ENCODE results near the gene ACACB. TPM values are rescaled to one million over a fixed set of nuclear protein-coding genes. Genes with fewer than 3 reads are reported as not detected.

The ACACB gene
- total RNA-seq: 167 TPM
- long read RNA-seq, partial matches to known transcripts: 30 of 42 reads
- long read RNA-seq, other reads (novel, unspliced or antisense): 9 of 42 reads

DNA sequence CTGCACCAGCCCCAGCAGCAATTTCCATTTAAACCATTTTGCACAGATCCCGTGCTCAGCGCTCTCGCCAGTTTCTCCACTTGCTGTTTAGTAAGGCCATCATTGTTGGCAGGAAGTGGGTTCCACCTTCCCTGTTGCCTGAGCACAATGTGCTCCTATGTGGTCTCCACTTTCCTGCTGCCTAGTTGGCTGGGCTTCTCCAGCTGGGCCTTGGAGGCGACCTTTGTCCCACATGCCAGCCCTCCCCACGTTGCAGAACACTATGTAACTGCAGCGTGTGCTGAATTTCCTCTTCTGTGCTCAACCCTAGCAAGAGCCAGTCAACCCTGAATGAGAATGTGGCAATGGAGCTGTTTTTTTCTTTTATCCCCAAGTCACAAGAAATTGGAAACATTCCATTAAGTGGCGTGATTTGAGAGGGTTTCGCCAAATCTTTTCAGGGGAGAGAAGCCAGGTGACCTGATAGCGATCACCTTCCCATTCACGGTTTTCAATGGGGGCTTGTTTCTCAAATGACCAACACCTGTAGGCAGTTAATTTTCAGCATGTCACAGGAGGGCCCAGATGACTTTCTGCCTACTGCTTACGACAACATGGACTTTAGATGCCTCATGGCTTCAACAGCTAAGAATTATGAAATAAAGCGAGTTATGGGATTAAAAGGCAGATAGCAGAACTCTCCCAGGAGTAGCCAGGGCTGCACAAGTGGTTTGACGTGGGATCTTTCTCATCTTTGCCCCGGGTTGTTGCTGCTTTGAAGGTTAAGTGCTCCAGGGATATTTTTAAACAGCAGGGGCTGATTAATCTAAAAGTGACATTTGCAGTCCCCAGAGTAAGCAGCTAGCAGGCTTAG is at the start of gene ACACB:
TSS of gene ACACB (plus strand) at position 830 of the 853 bp plus-strand sequence. CDS start 22,819 bp downstream, outside the sequence.
- intact Hi-C loops (cut with DNase I): no loop called here
- DNase-seq (peak; percentile 86), ATAC-seq (ENCODE audit: poor library complexity) (peak; percentile 76)

DNA sequence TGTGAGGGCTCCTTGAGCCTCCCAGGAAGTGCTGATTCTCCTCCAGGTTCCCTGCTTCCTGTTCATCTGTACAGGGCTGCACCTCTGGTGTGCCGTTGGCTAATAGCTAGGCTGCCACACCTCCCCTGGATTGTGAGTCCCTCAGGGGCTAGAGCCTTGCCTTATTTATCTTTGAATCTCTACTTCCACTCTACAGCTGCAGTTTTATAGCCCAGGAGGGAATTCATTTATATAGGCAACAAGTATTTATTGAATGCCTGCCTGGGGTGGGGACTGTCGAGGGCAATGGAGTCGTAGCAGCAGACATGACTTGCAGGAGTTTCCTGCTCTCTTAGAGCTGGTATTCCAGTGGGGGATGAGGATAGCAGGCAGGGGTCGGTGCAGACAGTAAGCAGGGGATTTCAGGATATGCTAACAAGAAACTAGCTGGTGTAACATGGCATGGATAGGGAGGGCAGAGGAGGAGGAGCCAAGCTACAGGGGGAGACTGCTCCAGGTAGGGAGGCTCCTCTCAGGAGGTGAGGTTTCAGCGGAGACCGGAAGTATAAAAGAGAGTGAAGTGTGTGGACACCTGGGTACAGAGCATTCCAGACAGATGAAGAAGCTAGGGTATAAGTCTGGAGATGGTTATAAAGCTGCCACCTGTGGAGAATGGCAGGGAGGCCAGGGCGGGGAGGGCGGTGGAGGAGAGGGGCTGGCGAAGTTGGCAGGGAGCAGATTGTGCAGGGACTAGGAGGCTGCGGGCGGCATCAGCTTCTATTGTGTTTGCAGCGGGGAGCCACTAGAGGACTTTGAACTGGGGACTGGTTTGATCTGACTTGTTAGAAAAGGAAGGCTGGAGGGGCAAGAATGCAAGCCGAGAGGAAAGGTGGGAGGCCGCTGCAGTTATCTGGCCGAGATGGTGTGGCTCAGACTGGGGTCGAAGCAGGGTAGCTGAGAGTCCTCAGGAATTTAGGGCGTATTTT is 46.8 kb upstream of the ACACB start:
- intact Hi-C loops (cut with DNase I): no loop called here
- DNase-seq: no peak
- ATAC-seq (ENCODE audit: poor library complexity): peak; percentile 29

DNA sequence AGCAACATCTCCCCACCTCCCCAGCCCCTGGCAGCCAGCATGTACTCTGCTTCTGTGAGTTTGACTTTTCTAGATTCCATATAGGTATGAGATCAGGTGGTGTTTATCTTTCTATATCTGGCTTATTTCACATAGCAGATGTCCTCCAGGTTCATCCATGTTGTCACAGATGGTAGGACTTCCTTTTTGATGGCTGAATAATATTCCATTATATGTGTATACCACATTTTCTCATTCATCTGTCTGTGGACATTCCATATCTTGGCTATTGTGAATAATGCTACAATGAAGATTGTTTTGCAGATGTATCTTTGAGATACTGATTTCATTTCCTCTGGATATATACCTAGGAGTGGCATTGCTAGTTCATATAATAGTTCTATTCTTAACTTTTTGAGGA is 41.5 kb upstream of the ACACB start:
- intact Hi-C loops (cut with DNase I): no loop called here
- DNase-seq (no peak), ATAC-seq (ENCODE audit: poor library complexity) (no peak)

DNA sequence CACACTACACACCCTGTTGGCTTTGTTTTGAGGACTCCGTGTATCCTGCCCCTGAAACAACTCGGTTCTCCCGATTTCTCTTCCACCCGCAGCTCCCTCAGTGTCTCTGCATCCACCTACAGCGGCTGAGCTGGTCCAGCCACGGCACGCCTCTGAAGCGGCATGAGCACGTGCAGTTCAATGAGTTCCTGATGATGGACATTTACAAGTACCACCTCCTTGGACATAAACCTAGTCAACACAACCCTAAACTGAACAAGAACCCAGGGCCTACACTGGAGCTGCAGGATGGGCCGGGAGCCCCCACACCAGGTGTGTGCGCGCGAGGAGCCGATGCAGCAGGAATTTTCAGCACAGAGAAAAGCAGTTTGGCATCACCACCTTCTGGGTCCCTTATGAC is 33.6 kb upstream of the ACACB start:
- DNase-seq: no peak
- no peak for ATAC-seq (ENCODE audit: poor library complexity)
- intact Hi-C loops (cut with DNase I): loop anchor here (10.0 kb wide), 1 partner anchor 438 kb away; no protein-coding TSS in a partner anchor

DNA sequence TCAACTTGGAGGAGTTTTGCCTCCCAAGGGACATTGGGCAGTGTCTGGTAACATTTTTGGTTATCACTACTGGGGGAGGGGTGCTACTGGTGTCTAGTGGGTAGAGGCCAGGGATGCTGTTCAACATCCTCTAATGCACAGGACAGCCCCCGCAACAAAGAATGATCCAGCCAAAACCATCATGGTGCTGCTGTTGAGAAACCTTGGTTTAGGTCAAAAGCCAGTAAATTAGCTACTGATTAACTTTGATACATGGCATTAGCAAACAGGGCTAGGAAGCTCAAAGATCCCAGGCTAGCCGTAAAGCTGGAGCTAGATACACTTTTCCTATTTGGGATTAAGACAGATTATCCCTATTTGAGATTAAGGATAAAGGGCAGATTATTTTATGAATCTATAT is 32.0 kb upstream of the ACACB start:
- ATAC-seq (ENCODE audit: poor library complexity) (no peak), DNase-seq (no peak)
- intact Hi-C loops (cut with DNase I): loop anchor here (10.0 kb wide), 1 partner anchor 440 kb away; no protein-coding TSS in a partner anchor

DNA sequence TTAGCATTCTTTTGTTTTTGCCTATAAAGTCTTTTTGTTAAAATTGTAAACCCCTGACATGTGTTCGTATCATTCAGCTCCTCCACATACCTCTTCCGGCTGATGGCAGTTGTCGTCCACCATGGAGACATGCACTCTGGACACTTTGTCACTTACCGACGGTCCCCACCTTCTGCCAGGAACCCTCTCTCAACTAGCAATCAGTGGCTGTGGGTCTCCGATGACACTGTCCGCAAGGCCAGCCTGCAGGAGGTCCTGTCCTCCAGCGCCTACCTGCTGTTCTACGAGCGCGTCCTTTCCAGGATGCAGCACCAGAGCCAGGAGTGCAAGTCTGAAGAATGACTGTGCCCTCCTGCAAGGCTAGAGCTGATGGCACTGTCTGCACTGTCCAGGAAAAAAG is 30.8 kb upstream of the ACACB start:
- ATAC-seq (ENCODE audit: poor library complexity) (no peak), DNase-seq (no peak)
- intact Hi-C loops (cut with DNase I): loop anchor here (10.0 kb wide), 1 partner anchor 441 kb away; no protein-coding TSS in a partner anchor

DNA sequence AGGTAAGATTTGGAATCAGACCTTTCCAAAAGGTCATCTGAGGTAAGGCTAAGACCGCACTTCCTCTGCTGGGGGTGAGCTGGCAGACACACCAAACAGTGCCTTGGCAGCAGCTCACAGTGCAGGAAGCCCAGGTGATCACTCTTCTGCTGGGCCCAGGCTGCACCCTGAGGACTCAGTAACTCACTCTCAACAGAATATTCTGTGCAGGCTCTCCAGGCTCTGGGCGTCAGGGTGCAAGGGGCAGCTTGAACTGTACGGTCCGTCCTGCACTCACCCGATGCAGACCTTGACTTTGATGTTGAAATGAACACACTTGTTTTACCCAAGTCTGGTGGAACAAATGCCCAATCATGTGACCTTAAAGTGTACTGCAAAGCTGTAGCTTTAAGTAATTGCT is 29.1 kb upstream of the ACACB start:
- ATAC-seq (ENCODE audit: poor library complexity) (peak; percentile 66), DNase-seq (no peak)
- intact Hi-C loops (cut with DNase I): loop anchor here (10.0 kb wide), 1 partner anchor 442 kb away; no protein-coding TSS in a partner anchor

DNA sequence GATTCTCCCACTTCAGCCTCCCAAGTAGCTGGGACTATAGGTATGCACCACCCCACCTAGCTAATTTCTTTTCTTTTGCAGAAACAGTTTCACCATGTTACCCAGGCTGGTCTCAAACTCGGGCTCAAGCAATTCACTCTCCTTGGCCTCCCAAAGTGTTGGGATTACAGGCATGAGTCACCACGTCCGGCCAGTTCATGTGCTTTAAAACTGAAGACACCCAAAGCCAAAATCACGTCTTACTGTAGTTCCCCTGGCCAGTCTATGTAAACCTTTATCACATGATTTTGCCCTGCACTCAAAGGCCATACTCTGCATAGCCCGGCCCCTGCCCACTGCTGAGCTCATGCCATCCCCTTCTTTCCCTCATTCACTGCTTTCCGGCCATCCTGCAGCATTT is 27.6 kb upstream of the ACACB start:
- ATAC-seq (ENCODE audit: poor library complexity): no peak
- intact Hi-C loops (cut with DNase I): loop anchor here (10.0 kb wide), 1 partner anchor 444 kb away; no protein-coding TSS in a partner anchor

DNA sequence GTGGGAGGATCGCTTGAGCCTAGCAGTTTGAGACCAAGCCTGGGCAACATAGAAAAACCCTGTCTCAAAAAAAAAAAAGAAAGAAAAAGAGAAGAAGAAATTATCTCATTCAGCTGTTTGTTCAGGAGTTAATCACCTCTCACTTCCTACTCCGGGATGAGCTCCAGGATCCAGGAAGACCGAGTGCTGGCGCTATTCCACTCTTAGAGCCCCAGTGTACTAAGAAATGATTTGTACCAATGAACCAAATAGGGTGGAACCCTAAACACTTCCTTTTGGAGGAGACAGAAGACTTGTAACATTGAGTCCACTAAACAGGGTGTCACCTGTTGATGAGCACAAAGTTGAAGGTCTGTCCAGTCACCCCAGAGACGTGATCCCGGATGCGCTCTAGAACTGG is 26.7 kb upstream of the ACACB start:
- intact Hi-C loops (cut with DNase I): loop anchor here (5.0 to 10.0 kb wide), 3 partner anchors 205 to 527 kb away; partner anchors contain the start of genes DAO, ISCU and SART3
- ATAC-seq (ENCODE audit: poor library complexity): no peak
- DNase-seq: no peak

More for the DNA sequence above, 27.6 kb upstream of the ACACB start:
- DNase-seq: no peak

DNA sequence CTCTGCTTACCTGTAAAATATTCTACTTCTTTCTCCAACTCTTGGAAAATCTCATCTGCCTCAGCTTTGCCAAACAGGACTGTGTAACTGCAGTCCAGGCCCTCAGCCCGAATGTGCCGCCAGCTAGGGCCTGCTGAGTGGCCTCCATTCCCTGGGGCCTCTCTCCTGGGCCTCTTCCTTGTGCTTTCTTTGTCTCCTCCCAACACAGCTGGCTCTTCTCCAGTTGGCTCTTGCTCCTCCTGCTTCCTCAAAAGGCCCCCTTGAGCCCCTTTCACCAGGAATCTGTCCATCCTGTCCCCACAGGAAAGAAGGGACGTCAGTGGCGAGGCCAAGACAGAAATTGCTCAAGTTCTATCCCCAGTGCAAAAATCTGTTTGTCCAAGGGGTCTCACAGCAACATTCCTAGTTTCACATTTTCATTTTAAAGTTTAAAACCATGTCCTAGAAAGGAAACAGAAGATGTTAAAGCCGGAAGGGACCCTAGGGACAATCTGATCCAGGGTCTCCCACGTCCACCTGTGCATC is 23.8 kb upstream of the ACACB start:
- ATAC-seq (ENCODE audit: poor library complexity) (no peak), DNase-seq (no peak)
- intact Hi-C loops (cut with DNase I): loop anchor here (5.0 to 10.0 kb wide), 2 partner anchors 208 to 530 kb away; partner anchors contain the start of genes DAO, ISCU and SART3

DNA sequence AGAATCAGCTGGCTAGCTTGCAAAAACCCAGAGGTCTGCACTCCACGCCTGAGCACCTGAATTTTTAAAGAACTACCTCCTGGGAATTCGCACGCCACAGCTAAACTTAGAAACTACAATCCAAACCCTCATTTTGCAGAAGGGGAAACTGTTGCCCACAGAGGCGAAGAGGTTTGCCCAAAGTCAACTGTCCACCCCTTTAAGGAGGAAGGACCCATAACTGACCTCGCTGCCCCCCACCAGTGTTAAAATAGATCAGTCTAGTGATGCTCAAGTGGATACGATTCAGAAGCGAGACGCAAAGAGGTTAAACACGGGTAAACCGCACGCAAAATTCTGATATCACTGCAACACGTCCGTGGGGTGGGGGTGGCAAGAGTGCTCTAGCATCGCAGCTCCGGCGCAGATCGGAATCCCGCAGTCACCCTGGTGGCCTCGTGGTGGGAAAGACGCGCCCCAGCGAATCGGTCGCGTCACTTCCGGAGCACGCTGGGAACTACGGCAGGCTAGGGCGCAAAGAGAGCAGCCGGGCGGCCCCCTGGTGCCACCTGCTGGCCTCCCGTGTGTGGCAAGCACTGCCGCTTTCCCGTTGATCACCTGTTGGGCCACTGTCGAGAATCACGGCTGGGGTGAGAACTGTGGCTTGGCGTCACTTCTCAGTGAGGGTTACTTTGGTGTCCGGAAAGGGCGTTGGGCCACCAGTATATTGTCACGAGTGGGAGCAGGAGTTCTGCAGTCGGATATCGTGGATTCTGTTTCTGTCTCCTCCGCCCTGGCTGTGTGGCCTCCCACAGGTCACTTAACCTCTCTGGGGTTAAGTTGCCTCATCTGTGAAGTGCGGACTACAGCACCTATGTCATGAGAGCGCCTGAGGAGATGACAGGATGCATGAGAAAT is 23.1 kb upstream of the ACACB start, which contains the start of gene ALKBH2:
TSS of gene ALKBH2 (minus strand) at position 451 of the 897 bp plus-strand sequence. CDS start 686 bp downstream, outside the sequence.
- DNase-seq (peak; percentile 97), ATAC-seq (ENCODE audit: poor library complexity) (peak; percentile 84)
- intact Hi-C loops (cut with DNase I): loop anchor here (5.0 to 10.0 kb wide), 2 partner anchors 208 to 531 kb away; partner anchors contain the start of genes DAO, ISCU and SART3

DNA sequence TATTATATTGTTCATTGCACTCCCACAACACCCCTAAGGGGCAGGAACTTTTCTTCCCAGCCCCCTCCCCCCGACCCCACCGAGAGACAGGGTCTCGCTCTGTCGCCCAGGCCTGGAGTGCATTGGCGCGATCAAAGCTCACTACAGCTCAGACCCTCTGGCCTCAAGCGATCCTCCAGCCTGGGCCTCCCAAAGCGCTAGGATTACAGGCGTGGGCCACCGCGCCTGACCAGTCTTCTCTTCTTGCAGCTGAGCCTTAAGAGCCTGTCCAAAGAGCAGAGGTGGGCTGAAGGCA is 19.3 kb upstream of the ACACB start:
- DNase-seq (no peak), ATAC-seq (ENCODE audit: poor library complexity) (no peak)
- intact Hi-C loops (cut with DNase I): loop anchor here (10.0 kb wide), 1 partner anchor 212 kb away; the partner anchor contains the start of gene DAO

DNA sequence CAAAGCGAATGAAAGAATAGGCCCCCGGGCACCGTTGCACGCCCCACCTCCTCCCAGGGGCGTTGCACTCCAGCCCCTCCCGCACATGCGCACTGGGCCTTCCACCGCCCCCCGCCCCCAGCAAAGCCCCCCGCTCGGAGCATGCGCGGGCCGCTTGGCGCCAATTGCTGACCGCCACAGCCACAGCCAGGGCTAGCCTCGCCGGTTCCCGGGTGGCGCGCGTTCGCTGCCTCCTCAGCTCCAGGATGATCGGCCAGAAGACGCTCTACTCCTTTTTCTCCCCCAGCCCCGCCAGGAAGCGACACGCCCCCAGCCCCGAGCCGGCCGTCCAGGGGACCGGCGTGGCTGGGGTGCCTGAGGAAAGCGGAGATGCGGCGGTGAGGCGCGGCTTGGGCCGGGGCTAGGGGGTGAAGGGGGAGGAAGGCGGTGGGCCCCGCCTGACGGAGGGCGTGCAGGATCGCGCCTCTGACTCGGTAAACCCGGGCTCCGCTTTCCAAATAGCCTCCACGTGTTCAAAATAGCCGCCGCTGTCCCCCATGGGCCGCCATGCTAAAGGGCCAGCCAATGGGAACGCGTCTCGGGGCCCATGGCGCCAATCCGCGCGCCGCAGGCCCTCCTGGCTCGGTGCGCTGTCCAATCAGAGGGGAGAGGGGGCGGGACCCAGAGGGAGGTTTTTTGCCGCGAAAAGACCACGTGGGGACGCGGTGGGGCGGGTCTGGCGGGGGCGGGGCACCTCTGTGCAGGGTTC is 18.8 kb upstream of the ACACB start, which contains the start of gene UNG:
TSS of gene UNG (plus strand) at position 163 of the 748 bp plus-strand sequence. CDS start at position 246, 83 bp downstream.
- ATAC-seq (ENCODE audit: poor library complexity): peak; percentile 96
- DNase-seq: peak; percentile 98
- intact Hi-C loops (cut with DNase I): loop anchor here (10.0 kb wide), 1 partner anchor 213 kb away; the partner anchor contains the start of gene DAO

DNA sequence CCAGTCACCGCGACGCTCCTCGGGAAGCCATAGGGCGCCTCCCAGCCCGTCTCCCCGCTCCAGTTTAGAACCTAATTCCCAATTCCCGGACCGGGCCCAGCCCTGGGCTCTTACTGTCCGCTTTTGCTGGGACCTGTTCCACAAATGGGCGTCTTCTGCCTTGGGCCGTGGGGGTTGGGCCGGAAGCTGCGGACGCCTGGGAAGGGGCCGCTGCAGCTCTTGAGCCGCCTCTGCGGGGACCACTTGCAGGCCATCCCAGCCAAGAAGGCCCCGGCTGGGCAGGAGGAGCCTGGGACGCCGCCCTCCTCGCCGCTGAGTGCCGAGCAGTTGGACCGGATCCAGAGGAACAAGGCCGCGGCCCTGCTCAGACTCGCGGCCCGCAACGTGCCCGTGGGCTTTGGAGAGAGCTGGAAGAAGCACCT is 18.2 kb upstream of the ACACB start:
- intact Hi-C loops (cut with DNase I): loop anchor here (10.0 kb wide), 1 partner anchor 213 kb away; the partner anchor contains the start of gene DAO
- ATAC-seq (ENCODE audit: poor library complexity): peak; percentile 57
- peak; percentile 86 for DNase-seq

DNA sequence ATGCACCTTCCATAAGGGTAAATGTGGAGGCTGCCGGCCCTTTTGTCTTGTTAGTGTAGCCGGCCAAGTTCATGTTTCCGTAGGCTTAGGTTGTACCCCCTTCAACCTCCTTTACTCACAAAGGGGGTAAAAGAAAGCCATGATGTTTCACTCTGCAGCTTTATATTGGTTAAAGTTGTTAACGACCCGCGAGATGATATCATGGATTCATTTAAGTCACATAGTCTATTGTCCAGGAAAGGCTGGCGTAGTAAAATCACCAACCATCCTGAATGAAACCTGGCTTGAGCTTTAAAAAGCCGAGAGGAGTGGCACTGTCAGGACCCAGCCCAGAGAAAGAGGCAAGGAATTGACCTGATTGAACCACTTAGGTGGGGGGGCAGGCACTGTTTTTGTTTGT is 17.7 kb upstream of the ACACB start:
- DNase-seq: no peak
- peak; percentile 9 for ATAC-seq (ENCODE audit: poor library complexity)
- intact Hi-C loops (cut with DNase I): loop anchor here (10.0 kb wide), 1 partner anchor 214 kb away; the partner anchor contains the start of gene DAO

DNA sequence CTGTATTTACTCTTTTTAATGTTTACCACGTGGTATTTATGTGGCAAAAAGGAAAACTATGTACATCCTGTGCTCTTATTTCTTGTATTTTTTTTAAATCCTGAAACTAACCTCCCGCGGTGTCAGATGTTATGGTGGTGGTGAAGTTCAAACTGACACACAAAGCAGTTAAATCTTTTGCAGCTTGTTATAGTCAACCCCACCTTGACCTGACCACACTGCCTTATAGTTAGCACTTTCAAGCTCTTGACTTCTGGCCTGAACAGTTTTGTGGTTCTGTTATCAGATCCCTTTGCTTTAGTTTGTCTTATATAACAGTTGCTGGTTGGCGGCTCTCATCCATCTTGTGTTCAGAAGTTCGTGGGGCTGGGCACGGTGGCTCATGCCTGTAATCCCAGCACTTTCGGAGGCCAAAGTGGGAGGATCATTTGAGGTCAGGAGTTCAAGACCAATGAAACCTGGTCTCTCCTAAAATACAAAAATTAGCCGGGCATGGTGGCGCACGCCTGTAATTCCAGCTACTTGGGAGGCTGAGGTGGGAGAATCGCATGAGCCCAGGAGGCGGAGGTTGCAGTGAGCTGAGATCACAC is 16.9 kb upstream of the ACACB start:
- intact Hi-C loops (cut with DNase I): loop anchor here (10.0 kb wide), 1 partner anchor 215 kb away; the partner anchor contains the start of gene DAO
- no peak for DNase-seq

More for the DNA sequence above, 16.9 kb upstream of the ACACB start:
- no peak for ATAC-seq (ENCODE audit: poor library complexity)

All from Right ventricle myocardium superior (tissue), 1 donor.